ENCODE results near the gene GGT5.

- TF ChIP-seq POLR2A (IDR thresholded peaks at IDR 0.05), result no peak
- TF ChIP-seq CTCF (IDR thresholded peaks at IDR 0.05), result no peak
Observed at GRCh38 chr22:24225951-24226350, 18.9 kb downstream of the GGT5 start.
